Uterus (tissue), 4 donors: ENCODE measurements around the gene COL19A1. TPM values are rescaled to one million over a fixed set of nuclear protein-coding genes. Genes with fewer than 3 reads are reported as not detected.

Source experiments
- DNase-seq, 2 donors: peaks; one replicate each; pipeline ENCODE4 v3.0.0-alpha.2; 2019 to 2020
- H3K27ac ChIP-seq, 2 donors: fragments of 200-600 bp; sonication (generic); 1 replicate in 1 of 2; 2 replicates in 1 of 2; pipeline ENCODE4 v1.5.1; 2016 to 2018
- H3K27me3 ChIP-seq, 2 donors: fragments of 200-600 bp; sonication (generic); one replicate each; pipeline ENCODE4 v1.5.1; 2018 to 2019; ENCODE audit warnings: control low read depth in 1 of 2
- H3K36me3 ChIP-seq, 2 donors: fragments of 200-600 bp; sonication (generic); one replicate each; pipeline ENCODE4 v1.5.1; 2019; ENCODE audit warnings: control low read depth in 1 of 2
- H3K4me1 ChIP-seq, 2 donors: fragments of 200-600 bp; sonication (generic); one replicate each; pipeline ENCODE4 v1.5.1; 2018 to 2019; ENCODE audit warnings: control low read depth in 1 of 2
- H3K4me3 ChIP-seq, 2 donors: fragments of 200-600 bp; sonication (generic); 1 replicate in 1 of 2; 2 replicates in 1 of 2; pipeline ENCODE4 v1.5.1; 2018 to 2019; ENCODE audit warnings: mild to moderate bottlenecking in 1 of 2
- H3K9me3 ChIP-seq, 2 donors: fragments of 200-600 bp; sonication (generic); one replicate each; pipeline ENCODE4 v1.5.1; 2019; ENCODE audit warnings: control low read depth in 1 of 2
- POLR2A ChIP-seq, 2 donors: fragments of 450-650 bp; IDR thresholded peaks; one replicate each; pipeline ENCODE4 v1.6.1; 2016; ENCODE audit warnings: antibody characterized with exemption in 2 of 2, mild to moderate bottlenecking in 1 of 2, moderate library complexity in 1 of 2
- intact Hi-C: fragments of 100-400 bp; cut with DNase I; formaldehyde crosslinking; loops from one replicate; pipeline ENCODE4 v1.15.1; 2023; ENCODE audit warnings: low total_unique reads
- total RNA-seq, 4 donors: library from RNA; depleted of rRNA in 3 of 4; stranded (reverse); fragments of >200 nt in 3 of 4; gene quantifications; one replicate each; pipeline versions ENCODE4 v1.1.0 to v1.2.4, GENCODE V29; 2014 to 2023
- TF ChIP-seq, protein P1 (sequence below), 4 experiments: fragments of 200-600 bp in 2 of 4; fragments of 450-650 bp in 2 of 4; sonication (generic) in 2 of 4; IDR thresholded peaks; one replicate each; pipeline ENCODE4 v1.5.1; 2016 to 2019; ENCODE audit warnings: antibody characterized with exemption in 4 of 4, mild to moderate bottlenecking in 2 of 4, moderate library complexity in 1 of 4
- donor health status: DM: yes; HTN: yes; CAD: no.

COL19A1 gene
- total RNA-seq, 4 donors from 2014 or later: under 0.01 to 0.28 TPM; not detected in 2

DNA sequence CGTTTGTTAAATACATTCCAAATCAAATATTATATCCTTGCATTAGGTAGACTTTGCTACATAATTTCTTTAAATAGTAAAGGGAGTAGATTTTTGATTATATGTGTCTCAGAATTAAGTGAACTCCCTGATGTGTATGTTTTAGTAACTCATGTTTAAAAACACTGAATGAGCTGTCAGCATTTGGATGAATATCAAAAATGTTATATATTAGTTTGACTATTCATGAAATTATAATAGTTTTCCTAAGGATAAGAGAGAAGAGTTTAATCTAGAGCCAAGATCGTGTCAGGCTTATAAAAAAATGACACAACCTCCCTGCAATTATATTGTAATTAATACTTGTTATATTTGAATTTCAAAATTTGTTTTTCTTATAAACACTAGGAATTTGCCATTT, 195.2 kb downstream of the COL19A1 start:
- intact Hi-C loops: no loop called here
- DNase-seq: no peak
- no peaks in the 10 kb centered on the region for H3K27me3 ChIP-seq
- TF ChIP-seq, protein P1, sequence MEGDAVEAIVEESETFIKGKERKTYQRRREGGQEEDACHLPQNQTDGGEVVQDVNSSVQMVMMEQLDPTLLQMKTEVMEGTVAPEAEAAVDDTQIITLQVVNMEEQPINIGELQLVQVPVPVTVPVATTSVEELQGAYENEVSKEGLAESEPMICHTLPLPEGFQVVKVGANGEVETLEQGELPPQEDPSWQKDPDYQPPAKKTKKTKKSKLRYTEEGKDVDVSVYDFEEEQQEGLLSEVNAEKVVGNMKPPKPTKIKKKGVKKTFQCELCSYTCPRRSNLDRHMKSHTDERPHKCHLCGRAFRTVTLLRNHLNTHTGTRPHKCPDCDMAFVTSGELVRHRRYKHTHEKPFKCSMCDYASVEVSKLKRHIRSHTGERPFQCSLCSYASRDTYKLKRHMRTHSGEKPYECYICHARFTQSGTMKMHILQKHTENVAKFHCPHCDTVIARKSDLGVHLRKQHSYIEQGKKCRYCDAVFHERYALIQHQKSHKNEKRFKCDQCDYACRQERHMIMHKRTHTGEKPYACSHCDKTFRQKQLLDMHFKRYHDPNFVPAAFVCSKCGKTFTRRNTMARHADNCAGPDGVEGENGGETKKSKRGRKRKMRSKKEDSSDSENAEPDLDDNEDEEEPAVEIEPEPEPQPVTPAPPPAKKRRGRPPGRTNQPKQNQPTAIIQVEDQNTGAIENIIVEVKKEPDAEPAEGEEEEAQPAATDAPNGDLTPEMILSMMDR (IDR thresholded peaks at IDR 0.05): no peak
- TF ChIP-seq POLR2A (IDR thresholded peaks at IDR 0.05): no peak
- H3K27ac ChIP-seq: no peak overlapping the region
- H3K9me3 ChIP-seq: no peaks in the 10 kb centered on the region
- H3K36me3 ChIP-seq: no peaks in the 10 kb centered on the region
- H3K4me3 ChIP-seq: no peak overlapping the region
- H3K4me1 ChIP-seq: no peaks in the 10 kb centered on the region

DNA sequence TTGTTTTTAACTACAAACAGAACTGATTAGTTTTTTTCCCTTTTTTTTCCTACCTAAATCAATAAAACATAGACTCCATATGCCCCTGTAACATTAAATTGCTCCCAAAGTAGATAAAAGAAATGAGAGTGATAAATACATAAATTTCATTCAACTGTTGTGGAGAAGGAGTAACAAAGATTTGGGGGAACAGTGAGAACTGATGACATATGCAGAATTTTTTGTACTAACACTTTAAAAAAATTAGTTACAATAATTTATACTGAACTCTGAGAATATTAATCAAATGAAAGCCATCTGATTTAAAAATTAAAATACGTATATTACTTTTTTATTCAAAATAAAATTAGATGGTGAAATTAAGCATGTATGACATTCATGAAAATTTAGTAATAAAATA, 195.7 kb downstream of the COL19A1 start:
- H3K27ac ChIP-seq: no peak overlapping the region
- intact Hi-C loops: no loop called here
- H3K4me3 ChIP-seq: no peak overlapping the region

DNA sequence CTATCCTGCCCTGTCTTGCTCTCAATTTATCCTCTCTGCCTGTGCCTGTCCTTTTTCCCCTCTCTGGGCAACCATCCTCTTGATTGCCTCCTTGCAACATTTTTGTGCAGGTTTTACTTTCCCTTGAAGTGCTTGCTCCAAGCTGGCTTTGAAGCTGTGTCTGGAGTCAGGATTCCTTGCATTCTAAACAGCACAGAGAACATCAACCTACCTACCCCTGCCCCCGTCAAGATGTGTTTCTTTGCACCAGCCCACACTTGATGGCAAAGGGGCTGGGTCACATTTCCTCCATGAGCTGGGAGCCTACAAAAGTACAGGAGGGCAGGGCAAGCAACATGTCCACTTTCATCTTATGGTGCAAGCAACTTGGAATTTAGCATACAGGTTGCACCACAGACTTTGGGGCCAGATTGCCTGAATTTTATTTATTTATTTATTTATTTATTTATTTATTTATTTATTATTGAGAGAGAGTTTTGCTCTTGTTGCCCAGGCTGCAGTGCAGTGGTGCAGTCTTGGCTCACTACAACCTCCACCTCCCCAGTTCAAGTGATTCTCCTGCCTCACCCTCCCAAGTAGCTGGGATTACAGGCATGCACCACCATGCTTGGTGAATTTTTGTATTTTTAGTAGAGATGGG, 206.3 kb downstream of the COL19A1 start:
- DNase-seq: no peak
- Histone ChIP-seq H3K27me3 (no peaks in the 10 kb centered on the region), H3K4me1 (no peaks in the 10 kb centered on the region), H3K36me3 (no peaks in the 10 kb centered on the region), H3K4me3 (no peak overlapping the region), H3K27ac (no peak overlapping the region), H3K9me3 (no peaks in the 10 kb centered on the region)
- TF ChIP-seq POLR2A (IDR thresholded peaks at IDR 0.05): no peak
- TF ChIP-seq, protein P1 (IDR thresholded peaks at IDR 0.05): no peak
- intact Hi-C loops: no loop called here

More for the DNA sequence above, 195.7 kb downstream of the COL19A1 start:
- Histone ChIP-seq H3K4me1 (no peaks in the 10 kb centered on the region), H3K9me3 (no peaks in the 10 kb centered on the region), H3K27me3 (no peaks in the 10 kb centered on the region), H3K36me3 (no peaks in the 10 kb centered on the region)
- no peak for TF ChIP-seq POLR2A (IDR thresholded peaks at IDR 0.05)
- TF ChIP-seq, protein P1 (IDR thresholded peaks at IDR 0.05): no peak
- no peak for DNase-seq

DNA sequence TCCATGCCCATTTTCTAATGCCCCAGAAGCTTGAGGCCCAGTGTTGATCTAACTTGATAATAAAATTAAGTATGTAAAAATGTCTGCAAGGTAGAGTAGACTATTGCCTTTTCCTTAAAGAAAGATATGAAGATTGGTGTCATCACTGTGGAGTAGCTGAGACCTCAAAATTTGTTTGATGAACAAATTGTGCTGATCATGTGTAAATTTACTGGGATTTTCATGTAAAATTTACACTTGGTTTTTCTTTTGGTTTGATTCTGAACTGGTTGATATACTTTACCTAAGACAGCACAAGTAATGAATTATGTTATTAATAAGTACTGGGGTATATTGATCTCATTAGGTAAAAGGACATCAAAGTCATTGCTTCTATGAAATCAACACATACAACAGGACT, 207.3 kb downstream of the COL19A1 start:
- Histone ChIP-seq H3K36me3 (no peaks in the 10 kb centered on the region), H3K27ac (no peak overlapping the region), H3K9me3 (no peaks in the 10 kb centered on the region), H3K4me3 (no peak overlapping the region), H3K27me3 (no peaks in the 10 kb centered on the region), H3K4me1 (no peaks in the 10 kb centered on the region)
- intact Hi-C loops: no loop called here
- no peak for TF ChIP-seq POLR2A (IDR thresholded peaks at IDR 0.05)
- TF ChIP-seq, protein P1 (IDR thresholded peaks at IDR 0.05): no peak
- DNase-seq: no peak

DNA sequence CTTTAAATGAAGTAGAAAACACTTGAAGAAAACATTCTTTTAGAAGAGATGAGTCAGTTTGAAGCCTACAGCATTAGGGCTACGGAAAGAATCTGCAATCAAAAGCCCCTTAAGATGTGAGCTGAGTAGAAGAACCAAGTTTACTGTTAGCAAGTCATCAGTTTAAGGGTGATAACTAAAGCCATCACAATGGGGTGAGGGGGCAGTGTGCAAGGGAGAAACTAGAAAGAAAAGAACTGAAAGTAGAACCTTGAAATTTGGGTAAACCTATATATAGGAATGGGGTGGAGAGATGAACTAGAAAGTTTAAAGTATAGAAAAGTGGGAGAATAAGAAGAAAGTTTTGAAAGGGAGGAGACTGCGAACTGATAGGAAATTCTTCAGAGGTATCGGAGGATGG, 212.9 kb downstream of the COL19A1 start:
- no peak overlapping the region for H3K4me3 ChIP-seq
- no peaks in the 10 kb centered on the region for H3K36me3 ChIP-seq
- no peak for TF ChIP-seq POLR2A (IDR thresholded peaks at IDR 0.05)
- TF ChIP-seq, protein P1 (IDR thresholded peaks at IDR 0.05): no peak
- H3K27me3 ChIP-seq: no peaks in the 10 kb centered on the region
- H3K27ac ChIP-seq: no peak overlapping the region
- H3K9me3 ChIP-seq: no peaks in the 10 kb centered on the region
- intact Hi-C loops: no loop called here
- no peak for DNase-seq
- H3K4me1 ChIP-seq: no peaks in the 10 kb centered on the region
